GM18520 (cell line): ENCODE data around the gene WNT1.

Experiments
- ATAC-seq: cut with Tn5 transposase; IDR thresholded peaks from one replicate; pipeline ENCODE4 v1.9.1; 2021; ENCODE audit not compliant: unreplicated experiment

Gene WNT1

GRCh38 chr12:48960834-48961233 is 17.3 kb upstream of the WNT1 start:
- ATAC-seq, result no peak

GRCh38 chr12:48961331-48961730 is 16.8 kb upstream of the WNT1 start:
- ATAC-seq, result no peak

GRCh38 chr12:48961801-48962200 is 16.3 kb upstream of the WNT1 start:
- no peak for ATAC-seq

- ATAC-seq, result no peak
Observed at GRCh38 chr12:48965298-48965838, 12.8 kb upstream of the WNT1 start.

- ATAC-seq, result no peak
Observed at GRCh38 chr12:48966177-48966895, 11.8 kb upstream of the WNT1 start.

- ATAC-seq, result no peak
Observed at GRCh38 chr12:48967991-48968390, 10.1 kb upstream of the WNT1 start.

- no peak for ATAC-seq
Observed at GRCh38 chr12:48968467-48968866, 9.7 kb upstream of the WNT1 start.

DNA sequence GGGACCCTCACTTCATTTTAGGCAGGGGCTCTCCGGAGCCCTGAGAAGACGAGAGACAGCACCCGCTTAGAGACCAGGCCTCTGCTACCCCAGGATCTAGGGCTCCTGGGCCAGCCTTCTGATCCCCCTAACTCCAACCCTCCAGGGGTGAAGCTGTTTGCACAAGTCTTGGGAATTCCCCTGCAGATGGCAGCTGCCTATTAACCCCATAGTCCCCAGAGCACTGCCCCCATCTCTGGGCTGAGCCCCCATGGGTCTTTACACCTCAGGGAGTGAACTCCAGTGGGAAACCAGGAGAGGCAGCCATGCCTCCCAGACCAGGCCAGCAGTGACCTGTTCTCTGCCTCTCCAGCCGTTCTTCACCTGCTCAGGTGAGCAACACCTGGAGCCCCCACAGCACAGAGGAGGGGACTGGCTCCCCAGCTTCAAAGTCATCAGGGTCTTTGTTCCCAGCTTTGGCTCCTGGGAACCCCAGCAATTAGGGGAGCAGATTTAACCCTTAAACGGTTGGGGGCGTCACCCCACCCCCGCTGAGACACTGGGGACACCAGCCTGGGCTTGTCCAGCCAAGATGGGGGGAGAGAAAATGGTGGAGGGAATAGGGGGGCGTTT is 8.9 kb upstream of the WNT1 start:
- no peak for ATAC-seq

GRCh38 chr12:48969833-48970701 is 8.1 kb upstream of the WNT1 start:
- no peak for ATAC-seq

DNA sequence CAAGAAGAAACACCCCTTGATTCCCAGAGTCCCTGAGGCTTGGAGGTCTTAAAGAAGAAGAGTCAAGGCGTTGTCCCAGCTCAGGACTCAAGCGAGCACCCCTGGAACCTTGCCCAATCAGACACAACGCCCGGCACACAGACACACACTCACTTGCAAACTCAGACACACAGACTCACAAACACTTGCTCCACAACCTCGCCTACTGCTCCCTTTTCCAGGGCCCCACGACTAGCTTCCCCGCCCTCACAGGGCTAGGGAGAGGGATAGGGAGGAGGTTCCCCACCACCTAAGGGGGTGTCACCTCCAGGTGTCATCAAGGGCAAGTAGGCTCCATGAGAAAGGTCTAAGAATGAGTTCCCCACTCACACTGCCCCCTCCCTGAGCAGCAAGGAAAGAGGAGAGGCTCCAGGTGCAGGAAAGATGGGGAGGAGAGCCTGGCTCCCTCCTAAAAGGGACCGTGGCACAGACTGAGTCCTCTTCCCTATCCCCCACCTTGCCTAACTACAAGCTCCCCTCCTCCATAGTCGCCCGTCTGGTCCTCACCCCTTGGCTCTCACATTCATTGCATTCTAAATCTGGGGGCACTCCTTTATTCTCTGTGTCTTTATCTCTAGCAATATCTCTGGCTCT is 7.3 kb upstream of the WNT1 start:
- ATAC-seq, result no peak

- ATAC-seq, result no peak
Observed at GRCh38 chr12:48972213-48972951, 5.7 kb upstream of the WNT1 start.

DNA sequence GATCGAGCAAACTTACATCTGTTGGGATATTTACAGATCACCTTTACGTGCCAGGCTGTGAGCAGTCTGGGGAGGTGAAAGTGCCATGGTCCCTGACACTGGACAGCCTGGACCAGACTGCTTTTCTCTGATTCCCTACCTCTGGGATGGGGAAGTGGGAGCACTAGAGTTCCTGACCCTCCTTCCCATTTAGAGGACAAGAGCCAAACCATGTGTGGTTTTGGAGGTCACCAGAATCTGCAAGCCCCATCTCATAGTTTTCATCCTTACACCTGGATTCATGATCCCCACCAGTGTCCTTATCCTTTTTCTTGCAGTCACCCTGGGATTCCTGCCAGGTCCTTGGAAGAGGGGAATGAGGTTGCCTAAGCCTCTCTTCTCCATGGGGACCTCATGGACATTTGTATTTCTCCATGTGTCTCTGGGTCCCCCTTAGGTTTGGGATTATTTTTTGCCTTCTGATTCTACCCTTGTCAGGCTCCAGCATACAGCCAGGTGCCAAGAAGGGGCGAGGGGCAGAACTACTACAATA is 5.1 kb upstream of the WNT1 start:
- no peak for ATAC-seq

GRCh38 chr12:48973531-48973930 is 4.6 kb upstream of the WNT1 start:
- no peak for ATAC-seq

DNA sequence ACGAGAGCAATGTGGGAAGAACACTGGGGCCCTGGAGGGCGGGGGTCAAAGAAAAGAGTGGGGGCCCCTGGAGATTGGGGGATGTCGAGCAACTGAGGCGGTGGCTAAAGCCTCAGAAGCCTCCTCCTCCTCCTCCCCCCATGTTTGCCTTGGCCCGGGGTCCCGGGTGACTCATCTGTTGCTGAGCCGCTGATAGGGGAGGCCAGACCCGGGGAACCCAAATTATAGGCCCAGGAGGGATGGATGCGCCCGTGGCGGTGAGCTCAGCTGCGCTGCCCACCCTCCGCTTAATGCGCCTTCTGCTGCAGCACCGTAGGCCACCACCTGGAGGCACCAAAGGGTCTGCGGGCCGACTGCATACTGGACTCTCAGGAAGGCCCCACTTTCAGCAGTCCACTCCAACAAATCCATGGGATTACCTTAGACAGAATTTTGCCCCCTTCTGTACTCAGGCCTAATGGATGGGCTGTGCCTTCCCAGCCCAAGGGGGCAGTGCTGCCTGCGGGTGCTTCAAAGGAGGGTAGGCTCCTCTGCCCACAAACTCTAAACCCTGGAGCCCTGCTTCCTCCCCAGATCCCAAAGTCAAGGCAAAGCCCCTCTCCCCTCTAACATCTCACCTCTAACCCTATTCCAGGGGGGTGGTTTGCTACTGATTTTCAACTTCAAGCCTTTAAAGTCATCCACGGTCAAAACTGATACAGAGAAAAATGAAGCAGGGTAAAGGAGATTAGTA is 4.0 kb upstream of the WNT1 start:
- no peak for ATAC-seq

DNA sequence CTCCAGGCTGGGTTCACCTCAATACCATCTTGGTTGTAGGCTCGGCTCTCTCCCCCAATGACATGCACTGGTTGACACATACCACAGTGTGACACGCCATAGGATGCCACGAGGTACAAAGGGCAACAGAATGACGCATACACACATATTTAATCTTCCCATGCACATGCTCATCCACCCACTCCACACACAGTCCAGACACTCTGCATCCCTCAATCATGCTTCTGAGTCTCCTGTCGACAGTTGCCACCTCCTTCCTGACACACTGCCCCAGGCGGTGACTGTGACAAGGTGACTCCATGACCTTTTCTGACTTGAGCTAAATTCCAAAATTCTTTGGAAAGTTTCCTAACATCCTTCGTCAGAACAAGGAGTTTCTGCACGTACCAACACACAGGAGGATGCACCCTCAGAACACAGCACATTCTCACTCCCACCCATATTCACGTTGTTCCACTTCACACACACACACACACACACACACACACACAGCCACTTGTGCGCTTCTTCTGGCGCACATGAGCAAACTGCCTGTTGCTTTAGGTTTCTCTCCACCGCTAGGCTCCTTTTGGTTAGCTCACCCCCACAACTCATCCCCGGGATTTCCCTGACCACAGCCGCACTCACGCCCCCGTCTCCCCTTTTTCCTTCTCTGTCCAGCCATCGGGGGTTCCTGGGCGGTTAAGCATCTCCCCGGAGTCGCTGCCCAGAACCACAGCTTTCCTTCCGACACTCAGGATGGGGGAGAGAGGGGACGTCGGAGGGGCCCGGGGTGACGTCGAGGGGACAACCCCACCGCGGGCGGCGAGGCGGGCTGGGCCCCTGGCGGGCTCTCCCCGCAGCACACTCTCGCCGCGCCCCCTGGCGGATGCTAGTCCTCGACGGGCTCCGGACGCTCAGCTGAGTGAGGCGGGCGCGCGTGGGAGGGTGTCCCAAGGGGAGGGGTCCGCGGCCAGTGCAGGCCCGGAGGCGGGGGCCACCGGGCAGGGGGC is 536 bp upstream of the WNT1 start:
- ATAC-seq, result no peak

DNA sequence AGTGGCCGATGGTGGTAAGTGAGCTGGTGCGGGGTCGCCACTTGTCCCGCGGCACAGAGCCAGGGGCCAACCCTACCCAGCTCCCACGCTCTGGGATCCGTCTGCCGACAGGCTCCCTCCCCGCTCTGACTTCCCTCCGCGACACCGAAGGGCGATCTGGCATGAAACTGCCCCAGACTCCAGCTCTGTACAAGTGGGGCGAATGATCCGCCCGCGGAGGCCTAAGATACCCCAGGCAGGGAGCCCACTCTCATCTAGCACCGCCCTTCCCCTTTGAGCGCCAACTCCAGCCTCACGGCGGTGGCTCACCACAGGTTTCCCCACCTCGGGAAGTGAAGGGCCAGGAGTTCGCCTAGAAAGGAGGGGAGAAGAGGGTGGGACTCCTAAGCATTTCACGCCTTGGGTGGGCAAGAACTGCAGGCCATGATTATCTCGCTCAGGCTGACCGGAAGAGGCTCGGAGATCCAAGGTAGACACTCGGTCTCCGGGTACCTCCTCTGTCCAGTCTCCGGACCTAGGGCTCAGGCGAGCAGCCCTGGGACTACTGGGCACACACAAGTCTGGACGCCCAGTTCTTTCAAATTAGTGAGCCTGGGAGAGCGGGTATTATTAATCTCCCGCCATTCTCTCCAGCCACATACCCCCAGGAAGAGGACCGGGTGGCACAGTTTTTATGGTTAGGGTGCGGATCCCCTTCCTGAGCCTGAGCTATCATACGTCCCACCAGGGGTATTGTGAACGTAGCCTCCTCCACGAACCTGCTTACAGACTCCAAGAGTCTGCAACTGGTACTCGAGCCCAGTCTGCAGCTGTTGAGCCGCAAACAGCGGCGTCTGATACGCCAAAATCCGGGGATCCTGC is 849 bp downstream of the WNT1 start:
- no peak for ATAC-seq

- no peak for ATAC-seq
Observed at GRCh38 chr12:48979602-48980388, 1.7 kb downstream of the WNT1 start.
